GM23338 (cell line): ENCODE data around the gene SLC6A18. TPM values are rescaled to one million over a fixed set of nuclear protein-coding genes. Genes with fewer than 3 reads are reported as not detected.

Experiments
- ATAC-seq: fragments of 200-7000 bp; cut with Tn5 transposase; 3 replicates; pipeline ENCODE4 v1.9.1; 2020
- DNase-seq: peaks from one replicate; pipeline ENCODE4 v3.0.0-alpha.2; 2015; ENCODE audit warnings: low spot score
- H2AFZ ChIP-seq: fragments of 200-600 bp; sonication (generic); 2 replicates; pipeline ENCODE4 v1.8.0; 2016; ENCODE audit warnings: antibody characterized with exemption, mild to moderate bottlenecking, moderate library complexity
- H3F3A ChIP-seq: fragments of 200-600 bp; sonication (generic); replicated peaks from 2 replicates; pipeline ENCODE4 v1.8.0; 2017; ENCODE audit warnings: antibody characterized with exemption, mixed run types, low read depth
- H3K27ac ChIP-seq: fragments of 200-600 bp; sonication (generic); 2 replicates; pipeline ENCODE4 v1.6.1; 2016; ENCODE audit warnings: low read depth
- H3K27me3 ChIP-seq: fragments of 200-600 bp; sonication (generic); 2 replicates; pipeline ENCODE4 v1.8.0; 2016; ENCODE audit warnings: mild to moderate bottlenecking, mixed run types, moderate library complexity; ENCODE audit not compliant: insufficient read depth
- H3K36me3 ChIP-seq: fragments of 200-600 bp; sonication (generic); 2 replicates; pipeline ENCODE4 v1.8.0; 2016; ENCODE audit warnings: mild to moderate bottlenecking; ENCODE audit not compliant: insufficient read depth
- H3K4me1 ChIP-seq: fragments of 200-600 bp; sonication (generic); 2 replicates; pipeline ENCODE4 v1.8.0; 2016; ENCODE audit warnings: mild to moderate bottlenecking, moderate library complexity; ENCODE audit not compliant: insufficient read depth
- H3K4me2 ChIP-seq: fragments of 200-600 bp; sonication (generic); 2 replicates; pipeline ENCODE4 v1.7.1; 2017; ENCODE audit warnings: mixed run types
- H3K4me3 ChIP-seq: fragments of 200-600 bp; sonication (generic); 2 replicates; pipeline ENCODE4 v1.6.1; 2016; ENCODE audit warnings: mixed run types
- H3K79me2 ChIP-seq: fragments of 200-600 bp; sonication (generic); replicated peaks from 2 replicates; pipeline ENCODE4 v1.8.0; 2017; ENCODE audit warnings: mild to moderate bottlenecking; ENCODE audit not compliant: insufficient read depth
- H3K9me2 ChIP-seq: fragments of 200-600 bp; sonication (generic); 2 replicates; pipeline ENCODE4 v1.8.0; 2017; ENCODE audit not compliant: insufficient read depth
- H4K20me1 ChIP-seq: fragments of 200-600 bp; sonication (generic); replicated peaks from 2 replicates; pipeline ENCODE4 v1.8.0; 2017; ENCODE audit warnings: mild to moderate bottlenecking; ENCODE audit not compliant: insufficient read depth
- H3K27ac Mint-ChIP-seq: 2 replicates; pipeline ENCODE4 v1.8.0; 2020; ENCODE audit warnings: inconsistent platforms, mild to moderate bottlenecking, moderate library complexity, mixed read lengths
- H3K27me3 Mint-ChIP-seq: 3 replicates; pipeline ENCODE4 v1.8.0; 2022; ENCODE audit warnings: low read depth, mild to moderate bottlenecking, moderate library complexity, mixed read lengths, inconsistent platforms; ENCODE audit not compliant: insufficient read depth, poor library complexity
- H3K36me3 Mint-ChIP-seq: 3 replicates; pipeline ENCODE4 v1.8.0; 2021; ENCODE audit warnings: low read depth, mild to moderate bottlenecking, inconsistent platforms, moderate library complexity, mixed read lengths
- H3K4me1 Mint-ChIP-seq: 3 replicates; pipeline ENCODE4 v1.8.0; 2020; ENCODE audit warnings: mild to moderate bottlenecking, inconsistent platforms, mixed read lengths
- H3K4me3 Mint-ChIP-seq: 3 replicates; pipeline ENCODE4 v1.8.0; 2021; ENCODE audit warnings: moderate library complexity, mild to moderate bottlenecking, inconsistent platforms, mixed read lengths
- H3K9me3 Mint-ChIP-seq: 3 replicates; pipeline ENCODE4 v1.8.0; 2020; ENCODE audit warnings: moderate library complexity, mild to moderate bottlenecking, inconsistent platforms, mixed read lengths
- CREB1 ChIP-seq: fragments of 250-450 bp; sonication (Bioruptor Pico); IDR thresholded peaks from 2 replicates; pipeline ENCODE4 v1.5.0; 2020; ENCODE audit warnings: low read depth, mild to moderate bottlenecking, moderate library complexity
- CTCF ChIP-seq, 2 experiments: fragments of 200-600 bp in 1 of 2; sonication (generic) in 1 of 2; conservative IDR thresholded peaks; 2 replicates each; pipeline versions ENCODE4 v1.5.1 to v1.6.1; 2016 to 2017; ENCODE audit warnings: antibody characterized with exemption in 2 of 2, low read depth in 2 of 2, mild to moderate bottlenecking in 2 of 2, moderate library complexity in 1 of 2
- EZH2 ChIP-seq: fragments of 200-600 bp; sonication (generic); IDR thresholded peaks from one replicate; pipeline ENCODE4 v1.8.0; 2017; ENCODE audit warnings: antibody characterized with exemption, mild to moderate bottlenecking, low read depth; ENCODE audit not compliant: unreplicated experiment
- EZH2phosphoT487 ChIP-seq: fragments of 200-600 bp; sonication (generic); IDR thresholded peaks from one replicate; pipeline ENCODE4 v1.8.1; 2018; ENCODE audit warnings: antibody characterized with exemption; ENCODE audit not compliant: unreplicated experiment
- JUNB ChIP-seq: IDR thresholded peaks from one replicate; pipeline ENCODE4 v1.6.1; 2016; ENCODE audit warnings: antibody characterized with exemption; ENCODE audit not compliant: unreplicated experiment
- NANOG ChIP-seq: IDR thresholded peaks from 2 replicates; pipeline ENCODE4 v1.6.1; 2016; ENCODE audit warnings: antibody characterized with exemption, borderline replicate concordance
- POLR2AphosphoS5 ChIP-seq: IDR thresholded peaks from 2 replicates; pipeline ENCODE4 v1.6.1; 2016; ENCODE audit warnings: antibody characterized with exemption, low read depth
- STAT1 ChIP-seq: IDR thresholded peaks from one replicate; pipeline ENCODE4 v1.6.1; 2016; ENCODE audit warnings: antibody characterized with exemption; ENCODE audit not compliant: unreplicated experiment
- ZNF114 ChIP-seq: fragments of 250-450 bp; sonication (Bioruptor Pico); IDR thresholded peaks from 2 replicates; pipeline ENCODE4 v1.5.0; 2020; ENCODE audit warnings: mild to moderate bottlenecking, moderate library complexity
- ZNF331 ChIP-seq: fragments of 250-450 bp; sonication (Bioruptor Pico); IDR thresholded peaks from 2 replicates; pipeline ENCODE4 v1.5.0; 2020; ENCODE audit warnings: low read depth, mild to moderate bottlenecking, moderate library complexity
- polyA plus RNA-seq: library from polyadenylated mRNA; unstranded; fragments of >200 nt; fragmentation: Nextera tagmentation; extraction: Ambion mirVana; gene quantifications from 2 replicates; pipeline ENCODE4 v1.2.1, GENCODE V29; 2016
- total RNA-seq: library from RNA; depleted of rRNA; stranded (reverse); fragments of >200 nt; shearing (Covaris generic); gene quantifications from 2 replicates; pipeline ENCODE4 v1.2.3, GENCODE V29; 2014
- TF ChIP-seq, protein P1 (sequence below): IDR thresholded peaks from 2 replicates; pipeline ENCODE4 v1.6.1; 2016; ENCODE audit warnings: antibody characterized with exemption
- TF ChIP-seq, protein P2 (sequence below): fragments of 250-450 bp; sonication (Bioruptor Pico); IDR thresholded peaks from 2 replicates; pipeline ENCODE4 v1.5.0; 2020; ENCODE audit warnings: mild to moderate bottlenecking, moderate library complexity
- TF ChIP-seq, protein P3 (sequence below): IDR thresholded peaks from one replicate; pipeline ENCODE4 v1.6.1; 2018; ENCODE audit warnings: antibody characterized with exemption; ENCODE audit not compliant: unreplicated experiment

SLC6A18 gene
- total and polyA plus RNA-seq, 2 experiments from 2014 or later = not detected

- Histone ChIP-seq H3K4me1 (no peaks in the 10 kb centered on the region), H3K36me3 (no peaks in the 10 kb centered on the region), H3K4me2 (no peak overlapping the region), H4K20me1 (no peaks in the 10 kb centered on the region), H3K9me2 (peaks cover 4% of the 10 kb centered on the region; the same call in 1 of the 2 replicates), H3F3A (peaks cover 10% of the 10 kb centered on the region), H3K27ac (no peak overlapping the region), H3K27me3 (no peaks in the 10 kb centered on the region), H2AFZ (no peak overlapping the region), H3K4me3 (no peak overlapping the region), H3K79me2 (no peaks in the 10 kb centered on the region)
- no peak for TF ChIP-seq STAT1
- no peak for TF ChIP-seq EZH2
- TF ChIP-seq POLR2AphosphoS5 = no peak
- no peak for TF ChIP-seq EZH2phosphoT487
- no peak for TF ChIP-seq JUNB
- TF ChIP-seq ZNF331 (CRISPR knock-in tag) = no peak
- TF ChIP-seq, protein P1, sequence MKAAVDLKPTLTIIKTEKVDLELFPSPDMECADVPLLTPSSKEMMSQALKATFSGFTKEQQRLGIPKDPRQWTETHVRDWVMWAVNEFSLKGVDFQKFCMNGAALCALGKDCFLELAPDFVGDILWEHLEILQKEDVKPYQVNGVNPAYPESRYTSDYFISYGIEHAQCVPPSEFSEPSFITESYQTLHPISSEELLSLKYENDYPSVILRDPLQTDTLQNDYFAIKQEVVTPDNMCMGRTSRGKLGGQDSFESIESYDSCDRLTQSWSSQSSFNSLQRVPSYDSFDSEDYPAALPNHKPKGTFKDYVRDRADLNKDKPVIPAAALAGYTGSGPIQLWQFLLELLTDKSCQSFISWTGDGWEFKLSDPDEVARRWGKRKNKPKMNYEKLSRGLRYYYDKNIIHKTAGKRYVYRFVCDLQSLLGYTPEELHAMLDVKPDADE = no peak
- TF ChIP-seq, protein P2, sequence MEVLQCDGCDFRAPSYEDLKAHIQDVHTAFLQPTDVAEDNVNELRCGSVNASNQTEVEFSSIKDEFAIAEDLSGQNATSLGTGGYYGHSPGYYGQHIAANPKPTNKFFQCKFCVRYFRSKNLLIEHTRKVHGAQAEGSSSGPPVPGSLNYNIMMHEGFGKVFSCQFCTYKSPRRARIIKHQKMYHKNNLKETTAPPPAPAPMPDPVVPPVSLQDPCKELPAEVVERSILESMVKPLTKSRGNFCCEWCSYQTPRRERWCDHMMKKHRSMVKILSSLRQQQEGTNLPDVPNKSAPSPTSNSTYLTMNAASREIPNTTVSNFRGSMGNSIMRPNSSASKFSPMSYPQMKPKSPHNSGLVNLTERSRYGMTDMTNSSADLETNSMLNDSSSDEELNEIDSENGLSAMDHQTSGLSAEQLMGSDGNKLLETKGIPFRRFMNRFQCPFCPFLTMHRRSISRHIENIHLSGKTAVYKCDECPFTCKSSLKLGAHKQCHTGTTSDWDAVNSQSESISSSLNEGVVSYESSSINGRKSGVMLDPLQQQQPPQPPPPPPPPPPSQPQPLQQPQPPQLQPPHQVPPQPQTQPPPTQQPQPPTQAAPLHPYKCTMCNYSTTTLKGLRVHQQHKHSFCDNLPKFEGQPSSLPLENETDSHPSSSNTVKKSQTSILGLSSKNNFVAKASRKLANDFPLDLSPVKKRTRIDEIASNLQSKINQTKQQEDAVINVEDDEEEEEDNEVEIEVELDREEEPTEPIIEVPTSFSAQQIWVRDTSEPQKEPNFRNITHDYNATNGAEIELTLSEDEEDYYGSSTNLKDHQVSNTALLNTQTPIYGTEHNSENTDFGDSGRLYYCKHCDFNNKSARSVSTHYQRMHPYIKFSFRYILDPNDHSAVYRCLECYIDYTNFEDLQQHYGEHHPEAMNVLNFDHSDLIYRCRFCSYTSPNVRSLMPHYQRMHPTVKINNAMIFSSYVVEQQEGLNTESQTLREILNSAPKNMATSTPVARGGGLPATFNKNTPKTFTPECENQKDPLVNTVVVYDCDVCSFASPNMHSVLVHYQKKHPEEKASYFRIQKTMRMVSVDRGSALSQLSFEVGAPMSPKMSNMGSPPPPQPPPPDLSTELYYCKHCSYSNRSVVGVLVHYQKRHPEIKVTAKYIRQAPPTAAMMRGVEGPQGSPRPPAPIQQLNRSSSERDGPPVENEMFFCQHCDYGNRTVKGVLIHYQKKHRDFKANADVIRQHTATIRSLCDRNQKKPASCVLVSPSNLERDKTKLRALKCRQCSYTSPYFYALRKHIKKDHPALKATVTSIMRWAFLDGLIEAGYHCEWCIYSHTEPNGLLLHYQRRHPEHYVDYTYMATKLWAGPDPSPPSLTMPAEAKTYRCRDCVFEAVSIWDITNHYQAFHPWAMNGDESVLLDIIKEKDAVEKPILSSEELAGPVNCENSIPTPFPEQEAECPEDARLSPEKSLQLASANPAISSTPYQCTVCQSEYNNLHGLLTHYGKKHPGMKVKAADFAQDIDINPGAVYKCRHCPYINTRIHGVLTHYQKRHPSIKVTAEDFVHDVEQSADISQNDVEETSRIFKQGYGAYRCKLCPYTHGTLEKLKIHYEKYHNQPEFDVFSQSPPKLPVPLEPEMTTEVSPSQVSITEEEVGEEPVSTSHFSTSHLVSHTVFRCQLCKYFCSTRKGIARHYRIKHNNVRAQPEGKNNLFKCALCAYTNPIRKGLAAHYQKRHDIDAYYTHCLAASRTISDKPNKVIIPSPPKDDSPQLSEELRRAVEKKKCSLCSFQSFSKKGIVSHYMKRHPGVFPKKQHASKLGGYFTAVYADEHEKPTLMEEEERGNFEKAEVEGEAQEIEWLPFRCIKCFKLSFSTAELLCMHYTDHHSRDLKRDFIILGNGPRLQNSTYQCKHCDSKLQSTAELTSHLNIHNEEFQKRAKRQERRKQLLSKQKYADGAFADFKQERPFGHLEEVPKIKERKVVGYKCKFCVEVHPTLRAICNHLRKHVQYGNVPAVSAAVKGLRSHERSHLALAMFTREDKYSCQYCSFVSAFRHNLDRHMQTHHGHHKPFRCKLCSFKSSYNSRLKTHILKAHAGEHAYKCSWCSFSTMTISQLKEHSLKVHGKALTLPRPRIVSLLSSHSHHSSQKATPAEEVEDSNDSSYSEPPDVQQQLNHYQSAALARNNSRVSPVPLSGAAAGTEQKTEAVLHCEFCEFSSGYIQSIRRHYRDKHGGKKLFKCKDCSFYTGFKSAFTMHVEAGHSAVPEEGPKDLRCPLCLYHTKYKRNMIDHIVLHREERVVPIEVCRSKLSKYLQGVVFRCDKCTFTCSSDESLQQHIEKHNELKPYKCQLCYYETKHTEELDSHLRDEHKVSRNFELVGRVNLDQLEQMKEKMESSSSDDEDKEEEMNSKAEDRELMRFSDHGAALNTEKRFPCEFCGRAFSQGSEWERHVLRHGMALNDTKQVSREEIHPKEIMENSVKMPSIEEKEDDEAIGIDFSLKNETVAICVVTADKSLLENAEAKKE = no peak
- TF ChIP-seq CTCF (conservative IDR thresholded peaks at IDR 0.05; ENCODE audit: low read depth in 2 of 2) = no peak
- no peak for TF ChIP-seq CREB1
- TF ChIP-seq, protein P3, sequence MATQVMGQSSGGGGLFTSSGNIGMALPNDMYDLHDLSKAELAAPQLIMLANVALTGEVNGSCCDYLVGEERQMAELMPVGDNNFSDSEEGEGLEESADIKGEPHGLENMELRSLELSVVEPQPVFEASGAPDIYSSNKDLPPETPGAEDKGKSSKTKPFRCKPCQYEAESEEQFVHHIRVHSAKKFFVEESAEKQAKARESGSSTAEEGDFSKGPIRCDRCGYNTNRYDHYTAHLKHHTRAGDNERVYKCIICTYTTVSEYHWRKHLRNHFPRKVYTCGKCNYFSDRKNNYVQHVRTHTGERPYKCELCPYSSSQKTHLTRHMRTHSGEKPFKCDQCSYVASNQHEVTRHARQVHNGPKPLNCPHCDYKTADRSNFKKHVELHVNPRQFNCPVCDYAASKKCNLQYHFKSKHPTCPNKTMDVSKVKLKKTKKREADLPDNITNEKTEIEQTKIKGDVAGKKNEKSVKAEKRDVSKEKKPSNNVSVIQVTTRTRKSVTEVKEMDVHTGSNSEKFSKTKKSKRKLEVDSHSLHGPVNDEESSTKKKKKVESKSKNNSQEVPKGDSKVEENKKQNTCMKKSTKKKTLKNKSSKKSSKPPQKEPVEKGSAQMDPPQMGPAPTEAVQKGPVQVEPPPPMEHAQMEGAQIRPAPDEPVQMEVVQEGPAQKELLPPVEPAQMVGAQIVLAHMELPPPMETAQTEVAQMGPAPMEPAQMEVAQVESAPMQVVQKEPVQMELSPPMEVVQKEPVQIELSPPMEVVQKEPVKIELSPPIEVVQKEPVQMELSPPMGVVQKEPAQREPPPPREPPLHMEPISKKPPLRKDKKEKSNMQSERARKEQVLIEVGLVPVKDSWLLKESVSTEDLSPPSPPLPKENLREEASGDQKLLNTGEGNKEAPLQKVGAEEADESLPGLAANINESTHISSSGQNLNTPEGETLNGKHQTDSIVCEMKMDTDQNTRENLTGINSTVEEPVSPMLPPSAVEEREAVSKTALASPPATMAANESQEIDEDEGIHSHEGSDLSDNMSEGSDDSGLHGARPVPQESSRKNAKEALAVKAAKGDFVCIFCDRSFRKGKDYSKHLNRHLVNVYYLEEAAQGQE = no peak
- no peak for TF ChIP-seq NANOG
- no peak for TF ChIP-seq ZNF114 (CRISPR knock-in tag)
- no peaks in the 10 kb centered on the region; the same call in 1 of the 3 replicates for H3K9me3 Mint-ChIP-seq
- no peak for ATAC-seq
- no peaks in the 10 kb centered on the region for H3K36me3 Mint-ChIP-seq
- H3K4me3 Mint-ChIP-seq = no peak overlapping the region
- no peak overlapping the region for H3K27ac Mint-ChIP-seq
- no peak for DNase-seq
- H3K27me3 Mint-ChIP-seq = peaks cover 13% of the 10 kb centered on the region
- H3K4me1 Mint-ChIP-seq = peaks cover 15% of the 10 kb centered on the region
These were observed 2.4 kb upstream of the SLC6A18 start for GRCh38 chr5:1222621-1223277.
